OCI-LY1 (cell line): ENCODE results near the gene PEX7.

Source experiments
- EZH2 ChIP-seq: fragments of 200-600 bp; sonication (generic), shearing (Covaris generic); IDR thresholded peaks from 2 replicates; pipeline ENCODE4 v1.8.0; 2017; ENCODE audit warnings: borderline replicate concordance, mixed run types, mild to moderate bottlenecking, antibody characterized with exemption, low read length, moderate library complexity, mixed read lengths
- TF ChIP-seq, protein P1 (sequence below): fragments of 200-600 bp; sonication (generic), shearing (Covaris generic); IDR thresholded peaks from 2 replicates; pipeline ENCODE4 v1.5.1; 2017; ENCODE audit warnings: mild to moderate bottlenecking, antibody characterized with exemption, low read length, moderate library complexity, mixed read lengths

DNA sequence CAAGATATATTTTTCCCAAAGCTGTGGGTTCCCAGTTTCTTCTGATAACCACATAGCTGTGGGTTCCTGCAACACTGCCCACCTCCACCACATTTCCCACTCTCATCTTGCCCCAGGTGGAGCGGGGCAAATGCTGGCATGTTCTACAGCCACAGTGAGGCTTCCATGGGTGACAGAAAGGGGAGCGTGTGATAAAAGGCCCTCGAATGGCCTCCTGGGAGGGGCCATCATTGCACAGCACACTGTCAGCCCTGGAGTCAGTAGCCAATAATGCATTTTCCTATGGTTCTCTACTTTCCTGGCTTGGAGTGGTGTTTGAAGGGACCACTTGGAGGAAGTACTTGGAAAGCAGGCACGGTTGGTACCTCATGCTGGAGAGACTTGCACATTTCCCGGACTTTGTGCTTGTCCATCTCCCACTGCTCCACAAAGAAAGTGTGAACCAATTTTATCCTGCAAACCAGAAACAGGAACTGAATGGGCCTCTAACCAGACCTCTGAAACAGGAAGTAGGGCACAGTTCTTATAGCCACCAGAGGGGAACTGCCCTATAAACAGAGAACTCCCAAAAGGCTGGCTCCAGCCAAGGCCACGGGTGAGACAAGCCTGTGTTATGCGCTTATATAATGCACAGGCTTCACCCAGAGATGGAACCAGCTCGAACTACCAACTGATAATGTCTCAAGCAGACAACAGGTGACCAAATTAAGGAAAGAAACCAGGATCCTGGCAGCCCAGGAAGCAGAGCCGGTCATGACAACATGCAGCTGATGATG is 38.7 kb upstream of the PEX7 start:
- TF ChIP-seq, protein P1, sequence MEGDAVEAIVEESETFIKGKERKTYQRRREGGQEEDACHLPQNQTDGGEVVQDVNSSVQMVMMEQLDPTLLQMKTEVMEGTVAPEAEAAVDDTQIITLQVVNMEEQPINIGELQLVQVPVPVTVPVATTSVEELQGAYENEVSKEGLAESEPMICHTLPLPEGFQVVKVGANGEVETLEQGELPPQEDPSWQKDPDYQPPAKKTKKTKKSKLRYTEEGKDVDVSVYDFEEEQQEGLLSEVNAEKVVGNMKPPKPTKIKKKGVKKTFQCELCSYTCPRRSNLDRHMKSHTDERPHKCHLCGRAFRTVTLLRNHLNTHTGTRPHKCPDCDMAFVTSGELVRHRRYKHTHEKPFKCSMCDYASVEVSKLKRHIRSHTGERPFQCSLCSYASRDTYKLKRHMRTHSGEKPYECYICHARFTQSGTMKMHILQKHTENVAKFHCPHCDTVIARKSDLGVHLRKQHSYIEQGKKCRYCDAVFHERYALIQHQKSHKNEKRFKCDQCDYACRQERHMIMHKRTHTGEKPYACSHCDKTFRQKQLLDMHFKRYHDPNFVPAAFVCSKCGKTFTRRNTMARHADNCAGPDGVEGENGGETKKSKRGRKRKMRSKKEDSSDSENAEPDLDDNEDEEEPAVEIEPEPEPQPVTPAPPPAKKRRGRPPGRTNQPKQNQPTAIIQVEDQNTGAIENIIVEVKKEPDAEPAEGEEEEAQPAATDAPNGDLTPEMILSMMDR, result no peak
- no peak for TF ChIP-seq EZH2
